GM21447 (cell line): Measurements from ENCODE around the gene WDR74.
A peak's percentile ranks its signal among the peaks of the same experiment; 100 is the strongest.
"Not testable (repeated sequence)": the region's sequence is repeated elsewhere in the genome, so short reads cannot be mapped to it uniquely, and the experiment has no call there.

Experiments
- ATAC-seq: cut with Tn5 transposase; IDR thresholded peaks from one replicate; pipeline ENCODE4 v1.9.1; 2021; ENCODE audit not compliant: unreplicated experiment

WDR74 gene

GRCh38 chr11:62860835-62861563 lies 21.6 kb upstream of the WDR74 start:
- no peak for ATAC-seq

DNA sequence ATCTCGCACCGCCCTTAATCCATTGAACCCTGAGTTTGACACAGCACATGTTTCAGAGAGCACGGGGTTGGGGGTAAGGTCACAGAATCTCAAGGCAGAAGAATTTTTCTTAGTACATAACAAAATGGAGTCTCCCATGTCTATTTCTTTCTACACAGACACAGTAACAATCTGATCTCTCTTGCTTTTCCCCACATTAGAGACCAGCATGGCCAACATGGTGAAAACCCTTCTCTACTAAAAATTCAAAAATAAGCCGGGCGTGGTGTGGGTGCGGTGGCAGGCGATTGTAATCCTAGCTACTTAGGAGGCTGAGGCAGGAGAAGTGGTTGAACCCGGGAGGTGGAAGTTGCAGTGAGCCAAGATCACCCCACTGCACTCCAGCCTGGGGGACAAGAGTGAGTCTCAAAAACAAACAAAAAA lies 19.9 kb upstream of the WDR74 start:
- ATAC-seq: not testable (repeated sequence)

GRCh38 chr11:62858201-62858600 lies 18.8 kb upstream of the WDR74 start:
- ATAC-seq: no peak

DNA sequence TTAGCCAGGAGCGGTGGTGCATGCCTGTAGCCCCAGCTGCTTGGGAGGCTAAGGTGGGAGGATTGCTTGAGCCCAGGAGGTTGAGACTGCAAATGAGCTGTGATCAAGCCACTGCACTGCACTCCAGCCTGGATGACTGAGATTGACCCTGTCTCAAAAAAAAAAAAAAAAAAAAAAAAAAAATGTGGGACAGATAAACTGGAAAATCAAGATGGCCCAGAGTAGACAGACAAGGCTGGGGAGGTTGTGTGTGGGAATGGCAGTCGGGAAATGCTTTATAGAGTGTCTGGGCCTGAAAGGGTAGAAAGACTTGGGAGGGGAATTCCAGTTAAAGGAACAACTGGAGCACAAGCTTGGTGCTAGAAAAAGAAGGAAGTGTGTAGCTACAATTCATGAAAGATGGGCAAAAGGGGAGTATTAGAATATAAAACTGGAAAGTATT lies 18.2 kb upstream of the WDR74 start:
- no peak for ATAC-seq

GRCh38 chr11:62856333-62856895 lies 17.0 kb upstream of the WDR74 start:
- no peak for ATAC-seq

- ATAC-seq: peak; percentile 73
These were observed 16.4 kb upstream of the WDR74 start for GRCh38 chr11:62855571-62856332.

GRCh38 chr11:62854825-62855570 lies 15.6 kb upstream of the WDR74 start:
- no peak for ATAC-seq

DNA sequence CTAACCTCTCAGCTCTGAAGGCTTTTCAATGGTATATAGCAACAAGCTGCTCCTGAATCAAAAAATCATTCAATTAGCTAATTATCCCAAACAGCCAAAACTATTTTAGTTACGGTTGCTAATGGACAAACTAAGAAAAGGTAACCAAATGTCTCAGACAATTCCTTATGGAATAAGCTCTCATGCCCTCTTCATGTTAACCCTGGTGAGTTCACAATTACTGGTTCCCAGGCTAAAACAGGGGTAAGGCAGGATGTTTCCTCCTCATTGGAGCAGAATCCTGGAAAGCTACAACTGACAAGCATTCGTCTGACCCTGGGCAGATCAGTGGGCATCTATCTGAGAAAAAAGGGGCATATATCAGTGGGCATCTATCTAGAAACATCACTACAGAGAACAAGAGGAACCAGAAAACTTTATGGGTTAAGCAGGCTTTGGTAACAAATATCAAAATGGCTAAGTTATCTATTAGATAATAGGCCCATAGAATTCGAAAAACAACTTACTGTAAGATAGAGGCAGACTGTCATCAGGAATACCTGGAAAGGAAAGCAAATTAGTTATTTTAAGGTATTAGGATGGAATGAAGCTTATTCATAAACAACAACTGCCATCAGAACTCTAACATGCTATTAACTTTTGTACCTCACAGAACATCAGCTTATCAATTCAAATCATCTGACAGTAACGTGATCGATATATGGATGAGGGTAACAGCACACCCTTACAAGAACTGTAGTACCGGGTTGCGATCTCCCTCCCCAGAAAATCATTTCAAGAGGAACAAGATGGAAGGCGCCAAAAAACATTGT lies 14.8 kb upstream of the WDR74 start:
- ATAC-seq: no peak

DNA sequence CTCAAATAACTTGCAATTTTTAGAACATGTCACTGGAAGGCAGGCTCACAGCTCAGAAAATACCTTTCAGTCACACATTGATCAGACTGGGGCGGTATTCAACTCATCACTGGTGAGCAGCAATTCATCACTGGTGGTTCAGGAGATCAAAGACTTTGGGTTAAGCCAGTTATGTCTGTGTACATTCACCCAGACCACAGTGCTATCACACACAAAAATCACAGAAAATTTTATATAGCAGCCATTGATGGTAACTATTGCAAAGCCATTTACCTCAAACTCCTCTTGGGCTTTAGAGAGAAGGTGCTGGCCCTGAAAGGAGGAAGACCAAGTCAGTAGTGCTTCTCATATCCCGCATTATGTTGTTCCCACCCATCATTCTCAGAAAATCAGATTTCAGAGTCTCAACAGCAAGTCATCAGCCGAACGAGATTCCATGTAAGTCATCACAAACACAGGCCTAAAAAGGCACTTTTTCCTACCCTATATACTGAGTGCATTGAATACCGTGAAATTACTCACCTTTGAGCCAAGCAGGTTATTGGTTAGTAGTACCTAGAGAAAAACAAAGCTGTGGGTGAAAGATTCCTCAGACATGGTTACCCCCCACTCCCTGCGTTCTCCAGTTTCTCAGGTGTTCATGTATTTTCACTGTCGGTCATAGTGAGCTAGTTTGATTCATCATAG lies 14.0 kb upstream of the WDR74 start:
- no peak for ATAC-seq

DNA sequence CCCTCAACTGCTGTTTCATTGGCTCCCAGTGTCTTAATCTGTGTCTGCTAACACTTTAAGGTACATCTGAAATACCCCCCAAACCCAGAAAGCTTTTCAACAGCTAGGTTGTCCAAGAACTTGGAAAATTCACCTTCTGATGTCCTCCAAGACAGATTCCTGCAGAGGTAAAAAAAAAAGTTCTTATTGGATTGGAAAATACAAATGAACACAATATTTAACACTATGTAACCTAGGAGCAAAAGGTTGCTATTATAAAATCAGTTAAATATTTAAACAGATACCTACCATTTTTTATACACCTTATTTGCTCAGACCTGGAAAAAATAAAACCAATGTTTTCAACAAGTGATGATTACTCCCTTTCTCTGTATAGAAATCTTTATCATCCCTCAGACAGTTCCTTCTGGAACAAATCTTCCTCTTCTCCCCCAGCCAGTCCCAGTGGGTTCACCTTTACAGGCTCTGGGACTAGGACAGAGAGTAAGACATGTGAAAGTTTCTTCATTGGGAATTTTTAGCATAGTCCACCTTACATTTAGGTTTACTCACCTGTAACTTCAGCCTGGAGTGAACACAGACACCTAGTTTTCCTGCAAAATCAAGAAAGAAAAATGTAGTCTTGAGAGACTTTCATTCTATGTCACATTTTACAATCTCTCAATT lies 13.3 kb upstream of the WDR74 start:
- no peak for ATAC-seq

- ATAC-seq: no peak
These were observed 12.6 kb upstream of the WDR74 start for GRCh38 chr11:62851807-62852522.

- ATAC-seq: no peak
These were observed 11.8 kb upstream of the WDR74 start for GRCh38 chr11:62850911-62851806.

DNA sequence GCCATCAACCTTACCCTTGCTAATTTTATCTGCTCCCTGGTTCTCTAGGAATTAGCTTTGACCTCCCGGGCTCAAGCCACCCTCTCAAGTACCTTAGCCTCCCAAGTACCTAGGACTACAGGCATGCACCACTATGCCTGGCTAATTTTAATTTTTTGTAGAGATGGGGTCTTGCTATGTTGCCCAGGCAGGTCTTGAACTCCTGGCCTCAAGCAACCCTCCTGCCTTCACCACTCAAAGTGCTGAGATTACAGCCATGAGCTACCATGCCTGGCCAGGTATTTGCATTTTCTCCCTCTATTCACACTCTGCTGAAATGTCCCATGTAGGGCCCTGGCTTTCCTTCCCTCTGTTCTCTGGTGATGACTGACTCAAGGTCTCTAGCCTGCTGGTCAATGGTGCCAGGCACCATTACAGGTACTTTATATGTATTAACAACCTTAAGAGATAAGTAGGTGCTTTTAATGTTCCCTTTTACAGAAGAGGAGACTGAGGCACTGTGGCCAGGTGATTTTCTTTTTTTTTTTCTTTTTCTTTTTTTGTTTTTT lies 8.5 kb upstream of the WDR74 start:
- no peak for ATAC-seq

DNA sequence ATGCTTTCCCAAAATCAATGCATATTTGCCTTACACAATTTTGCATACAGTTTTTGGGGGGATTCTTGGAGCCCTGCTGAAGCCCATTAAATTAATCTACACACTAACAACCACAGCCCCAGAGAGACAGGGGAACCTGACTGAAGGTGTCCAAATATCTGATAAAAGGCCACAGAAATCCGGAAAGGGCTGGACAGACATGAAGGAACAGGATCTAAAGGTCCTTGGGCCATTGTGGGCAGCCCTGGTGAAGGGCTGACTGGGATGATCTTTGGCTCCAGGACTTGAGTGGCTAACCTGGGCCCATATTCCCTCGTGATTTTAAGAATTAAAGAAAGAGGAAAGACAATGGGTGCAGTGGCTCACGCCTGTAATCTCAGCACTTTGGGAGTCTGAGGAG lies 6.8 kb upstream of the WDR74 start:
- ATAC-seq: no peak

DNA sequence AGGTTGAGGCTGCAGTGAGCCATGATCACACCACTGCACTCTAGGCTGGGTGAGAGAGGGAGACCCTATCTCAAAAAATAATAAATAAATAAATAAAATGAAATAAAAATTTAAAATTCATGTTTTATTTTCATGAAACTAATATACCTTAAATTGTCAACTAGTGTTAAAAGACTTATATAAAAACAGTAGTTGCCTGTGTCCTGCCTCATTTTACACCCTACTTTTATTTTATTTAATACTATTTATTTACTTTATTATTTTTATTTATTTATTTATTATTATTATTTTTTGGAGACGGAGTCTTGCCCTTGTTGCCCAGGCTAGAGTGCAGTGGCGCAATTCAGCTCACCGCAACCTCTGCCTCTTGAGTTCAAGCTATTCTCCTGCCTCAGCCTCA lies 4.8 kb upstream of the WDR74 start:
- no peak for ATAC-seq

DNA sequence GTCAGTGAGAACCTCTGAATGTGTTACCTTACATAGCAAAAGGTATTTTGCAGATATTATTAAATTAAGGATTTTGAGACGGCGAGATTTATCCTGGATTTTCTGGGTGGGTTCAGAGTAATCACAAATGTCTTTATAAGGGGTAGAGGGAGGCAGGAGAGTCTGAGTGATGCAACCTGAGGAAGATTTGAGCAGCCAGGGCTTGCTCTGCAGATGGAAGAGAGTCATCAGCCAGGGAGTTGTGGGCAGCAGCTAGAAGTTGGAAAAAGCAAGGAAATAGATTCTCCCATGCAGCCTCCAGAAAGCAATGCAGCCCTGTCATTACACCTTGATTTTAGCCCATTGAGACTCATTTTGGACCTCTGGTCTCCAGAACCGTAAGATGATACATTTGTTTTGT lies 4.1 kb upstream of the WDR74 start:
- no peak for ATAC-seq

- ATAC-seq: not testable (repeated sequence)
These were observed 3.5 kb upstream of the WDR74 start for GRCh38 chr11:62842891-62843290.
